Prostate gland (tissue), 2 donors: ENCODE data around the gene ATP6V1G2. TPM values are rescaled to one million over a fixed set of nuclear protein-coding genes. Genes with fewer than 3 reads are reported as not detected.

ENCODE experiments used
- DNase-seq: peaks from one replicate; pipeline ENCODE4 v3.0.0-alpha.2; 2019; ENCODE audit warnings: low spot score
- H3K27ac ChIP-seq, 2 donors: fragments of 200-600 bp; sonication (generic); 2 replicates each; pipeline ENCODE4 v1.5.1; 2017 to 2019
- H3K27me3 ChIP-seq: fragments of 200-600 bp; sonication (generic); replicated peaks from 2 replicates; pipeline ENCODE4 v1.5.1; 2019; ENCODE audit not compliant: insufficient read depth
- H3K36me3 ChIP-seq, 2 donors: fragments of 200-600 bp; sonication (generic); 1 replicate in 1 of 2; 2 replicates in 1 of 2; pipeline versions ENCODE4 v1.5.1 to v1.8.1; 2017 to 2019
- H3K4me1 ChIP-seq: fragments of 200-600 bp; sonication (generic); replicated peaks from 2 replicates; pipeline ENCODE4 v1.5.1; 2019
- H3K4me3 ChIP-seq, 2 donors: fragments of 200-600 bp; sonication (generic); 2 replicates each; pipeline ENCODE4 v1.5.1; 2017 to 2019
- H3K9me3 ChIP-seq: fragments of 200-600 bp; sonication (generic); 2 replicates; pipeline ENCODE4 v1.5.1; 2017
- POLR2A ChIP-seq: fragments of 450-650 bp; IDR thresholded peaks from one replicate; pipeline ENCODE4 v1.6.1; 2016; ENCODE audit warnings: antibody characterized with exemption, mild to moderate bottlenecking
- POLR2AphosphoS5 ChIP-seq: sonication (generic); formaldehyde crosslinking; IDR thresholded peaks from one replicate; pipeline ENCODE4 v1.6.1; 2017; ENCODE audit warnings: antibody characterized with exemption
- WGBS: methylation state at CpG from one replicate; pipeline ENCODE4 v1.1.5; 2018; 5-methylcytosine and 5-hydroxymethylcytosine counted together
- intact Hi-C: fragments of 100-400 bp; cut with DNase I; formaldehyde crosslinking; loops from one replicate; pipeline ENCODE4 v1.14.2; 2022
- total RNA-seq, 2 donors: library from RNA; depleted of rRNA; stranded (reverse); fragments of >200 nt; gene quantifications; one replicate each; pipeline ENCODE4 v1.1.0, GENCODE V29; 2016
- TF ChIP-seq, protein P1 (sequence below), 4 experiments: fragments of 200-600 bp in 2 of 4; fragments of 450-650 bp in 2 of 4; sonication (generic) in 2 of 4; IDR thresholded peaks; 1 replicate in 3 of 4; 2 replicates in 1 of 4; pipeline ENCODE4 v1.5.1; 2016 to 2019; ENCODE audit warnings: antibody characterized with exemption in 4 of 4, mild to moderate bottlenecking in 2 of 4, moderate library complexity in 2 of 4

Gene ATP6V1G2
- total RNA-seq, 2 donors from 2014 or later: 0.36 to 0.74 TPM

DNA sequence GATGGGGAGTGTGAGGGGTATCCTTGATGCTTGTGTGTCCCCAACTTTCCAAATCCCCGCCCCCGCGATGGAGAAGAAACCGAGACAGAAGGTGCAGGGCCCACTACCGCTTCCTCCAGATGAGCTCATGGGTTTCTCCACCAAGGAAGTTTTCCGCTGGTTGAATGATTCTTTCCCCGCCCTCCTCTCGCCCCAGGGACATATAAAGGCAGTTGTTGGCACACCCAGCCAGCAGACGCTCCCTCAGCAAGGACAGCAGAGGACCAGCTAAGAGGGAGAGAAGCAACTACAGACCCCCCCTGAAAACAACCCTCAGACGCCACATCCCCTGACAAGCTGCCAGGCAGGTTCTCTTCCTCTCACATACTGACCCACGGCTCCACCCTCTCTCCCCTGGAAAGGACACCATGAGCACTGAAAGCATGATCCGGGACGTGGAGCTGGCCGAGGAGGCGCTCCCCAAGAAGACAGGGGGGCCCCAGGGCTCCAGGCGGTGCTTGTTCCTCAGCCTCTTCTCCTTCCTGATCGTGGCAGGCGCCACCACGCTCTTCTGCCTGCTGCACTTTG lies 29.0 kb upstream of the ATP6V1G2 start, which contains the start of gene TNF:
TNF (plus strand) TSS at position 231 of the 567 bp plus-strand sequence; CDS start at position 408, 177 bp downstream.
- H3K27ac ChIP-seq: peak within 1 kb of the TSS in 1 of 2 donors; percentile 33
- DNase-seq: no peak
- H3K36me3 ChIP-seq: no peaks in the 10 kb centered on the region
- TF ChIP-seq POLR2A: no peak
- TF ChIP-seq POLR2AphosphoS5: no peak
- TF ChIP-seq, protein P1, sequence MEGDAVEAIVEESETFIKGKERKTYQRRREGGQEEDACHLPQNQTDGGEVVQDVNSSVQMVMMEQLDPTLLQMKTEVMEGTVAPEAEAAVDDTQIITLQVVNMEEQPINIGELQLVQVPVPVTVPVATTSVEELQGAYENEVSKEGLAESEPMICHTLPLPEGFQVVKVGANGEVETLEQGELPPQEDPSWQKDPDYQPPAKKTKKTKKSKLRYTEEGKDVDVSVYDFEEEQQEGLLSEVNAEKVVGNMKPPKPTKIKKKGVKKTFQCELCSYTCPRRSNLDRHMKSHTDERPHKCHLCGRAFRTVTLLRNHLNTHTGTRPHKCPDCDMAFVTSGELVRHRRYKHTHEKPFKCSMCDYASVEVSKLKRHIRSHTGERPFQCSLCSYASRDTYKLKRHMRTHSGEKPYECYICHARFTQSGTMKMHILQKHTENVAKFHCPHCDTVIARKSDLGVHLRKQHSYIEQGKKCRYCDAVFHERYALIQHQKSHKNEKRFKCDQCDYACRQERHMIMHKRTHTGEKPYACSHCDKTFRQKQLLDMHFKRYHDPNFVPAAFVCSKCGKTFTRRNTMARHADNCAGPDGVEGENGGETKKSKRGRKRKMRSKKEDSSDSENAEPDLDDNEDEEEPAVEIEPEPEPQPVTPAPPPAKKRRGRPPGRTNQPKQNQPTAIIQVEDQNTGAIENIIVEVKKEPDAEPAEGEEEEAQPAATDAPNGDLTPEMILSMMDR (IDR thresholded peaks at IDR 0.05): no peak
- no peaks in the 10 kb centered on the region for H3K9me3 ChIP-seq
- WGBS: 39% methylated on average over 19 of the region's 19 CpGs
- no peaks in the 10 kb centered on the region for H3K27me3 ChIP-seq
- intact Hi-C loops: no loop called here
- no peaks in the 10 kb centered on the region for H3K4me1 ChIP-seq
- H3K4me3 ChIP-seq: peak within 1 kb of the TSS; percentile 4 to 8

DNA sequence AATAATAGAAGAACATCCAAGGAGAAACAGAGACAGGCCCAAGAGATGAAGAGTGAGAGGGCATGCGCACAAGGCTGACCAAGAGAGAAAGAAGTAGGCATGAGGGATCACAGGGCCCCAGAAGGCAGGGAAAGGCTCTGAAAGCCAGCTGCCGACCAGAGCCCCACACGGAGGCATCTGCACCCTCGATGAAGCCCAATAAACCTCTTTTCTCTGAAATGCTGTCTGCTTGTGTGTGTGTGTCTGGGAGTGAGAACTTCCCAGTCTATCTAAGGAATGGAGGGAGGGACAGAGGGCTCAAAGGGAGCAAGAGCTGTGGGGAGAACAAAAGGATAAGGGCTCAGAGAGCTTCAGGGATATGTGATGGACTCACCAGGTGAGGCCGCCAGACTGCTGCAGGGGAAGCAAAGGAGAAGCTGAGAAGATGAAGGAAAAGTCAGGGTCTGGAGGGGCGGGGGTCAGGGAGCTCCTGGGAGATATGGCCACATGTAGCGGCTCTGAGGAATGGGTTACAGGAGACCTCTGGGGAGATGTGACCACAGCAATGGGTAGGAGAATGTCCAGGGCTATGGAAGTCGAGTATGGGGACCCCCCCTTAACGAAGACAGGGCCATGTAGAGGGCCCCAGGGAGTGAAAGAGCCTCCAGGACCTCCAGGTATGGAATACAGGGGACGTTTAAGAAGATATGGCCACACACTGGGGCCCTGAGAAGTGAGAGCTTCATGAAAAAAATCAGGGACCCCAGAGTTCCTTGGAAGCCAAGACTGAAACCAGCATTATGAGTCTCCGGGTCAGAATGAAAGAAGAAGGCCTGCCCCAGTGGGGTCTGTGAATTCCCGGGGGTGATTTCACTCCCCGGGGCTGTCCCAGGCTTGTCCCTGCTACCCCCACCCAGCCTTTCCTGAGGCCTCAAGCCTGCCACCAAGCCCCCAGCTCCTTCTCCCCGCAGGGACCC lies 28.0 kb upstream of the ATP6V1G2 start:
- intact Hi-C loops: no loop called here
- H3K4me3 ChIP-seq: no peak overlapping the region
- H3K4me1 ChIP-seq: no peaks in the 10 kb centered on the region
- WGBS: 80% methylated on average over 14 of the region's 14 CpGs
- H3K36me3 ChIP-seq: no peaks in the 10 kb centered on the region
- no peaks in the 10 kb centered on the region for H3K9me3 ChIP-seq
- DNase-seq: no peak
- no peaks in the 10 kb centered on the region for H3K27me3 ChIP-seq
- no peak overlapping the region for H3K27ac ChIP-seq
- TF ChIP-seq POLR2A (no peak), POLR2AphosphoS5 (no peak)
- TF ChIP-seq, protein P1 (IDR thresholded peaks at IDR 0.05): no peak

DNA sequence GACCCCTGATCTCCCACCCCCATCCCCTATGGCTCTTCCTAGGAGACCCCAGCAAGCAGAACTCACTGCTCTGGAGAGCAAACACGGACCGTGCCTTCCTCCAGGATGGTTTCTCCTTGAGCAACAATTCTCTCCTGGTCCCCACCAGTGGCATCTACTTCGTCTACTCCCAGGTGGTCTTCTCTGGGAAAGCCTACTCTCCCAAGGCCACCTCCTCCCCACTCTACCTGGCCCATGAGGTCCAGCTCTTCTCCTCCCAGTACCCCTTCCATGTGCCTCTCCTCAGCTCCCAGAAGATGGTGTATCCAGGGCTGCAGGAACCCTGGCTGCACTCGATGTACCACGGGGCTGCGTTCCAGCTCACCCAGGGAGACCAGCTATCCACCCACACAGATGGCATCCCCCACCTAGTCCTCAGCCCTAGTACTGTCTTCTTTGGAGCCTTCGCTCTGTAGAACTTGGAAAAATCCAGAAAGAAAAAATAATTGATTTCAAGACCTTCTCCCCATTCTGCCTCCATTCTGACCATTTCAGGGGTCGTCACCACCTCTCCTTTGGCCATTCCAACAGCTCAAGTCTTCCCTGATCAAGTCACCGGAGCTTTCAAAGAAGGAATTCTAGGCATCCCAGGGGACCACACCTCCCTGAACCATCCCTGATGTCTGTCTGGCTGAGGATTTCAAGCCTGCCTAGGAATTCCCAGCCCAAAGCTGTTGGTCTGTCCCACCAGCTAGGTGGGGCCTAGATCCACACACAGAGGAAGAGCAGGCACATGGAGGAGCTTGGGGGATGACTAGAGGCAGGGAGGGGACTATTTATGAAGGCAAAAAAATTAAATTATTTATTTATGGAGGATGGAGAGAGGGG lies 27.1 kb upstream of the ATP6V1G2 start:
- no peak for DNase-seq
- no peak overlapping the region for H3K27ac ChIP-seq

DNA sequence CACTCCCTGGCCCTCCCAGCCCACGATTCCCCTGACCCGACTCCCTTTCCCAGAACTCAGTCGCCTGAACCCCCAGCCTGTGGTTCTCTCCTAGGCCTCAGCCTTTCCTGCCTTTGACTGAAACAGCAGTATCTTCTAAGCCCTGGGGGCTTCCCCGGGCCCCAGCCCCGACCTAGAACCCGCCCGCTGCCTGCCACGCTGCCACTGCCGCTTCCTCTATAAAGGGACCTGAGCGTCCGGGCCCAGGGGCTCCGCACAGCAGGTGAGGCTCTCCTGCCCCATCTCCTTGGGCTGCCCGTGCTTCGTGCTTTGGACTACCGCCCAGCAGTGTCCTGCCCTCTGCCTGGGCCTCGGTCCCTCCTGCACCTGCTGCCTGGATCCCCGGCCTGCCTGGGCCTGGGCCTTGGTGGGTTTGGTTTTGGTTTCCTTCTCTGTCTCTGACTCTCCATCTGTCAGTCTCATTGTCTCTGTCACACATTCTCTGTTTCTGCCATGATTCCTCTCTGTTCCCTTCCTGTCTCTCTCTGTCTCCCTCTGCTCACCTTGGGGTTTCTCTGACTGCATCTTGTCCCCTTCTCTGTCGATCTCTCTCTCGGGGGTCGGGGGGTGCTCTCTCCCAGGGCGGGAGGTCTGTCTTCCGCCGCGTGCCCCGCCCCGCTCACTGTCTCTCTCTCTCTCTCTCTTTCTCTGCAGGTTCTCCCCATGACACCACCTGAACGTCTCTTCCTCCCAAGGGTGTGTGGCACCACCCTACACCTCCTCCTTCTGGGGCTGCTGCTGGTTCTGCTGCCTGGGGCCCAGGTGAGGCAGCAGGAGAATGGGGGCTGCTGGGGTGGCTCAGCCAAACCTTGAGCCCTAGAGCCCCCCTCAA lies 25.9 kb upstream of the ATP6V1G2 start, which contains the start of gene LTA:
LTA (plus strand) TSS at position 249 of the 871 bp plus-strand sequence; CDS start at position 703, 454 bp downstream.
- Histone ChIP-seq H3K9me3 (no peaks in the 10 kb centered on the region), H3K4me3 (no peak within 1 kb of the TSS), H3K27me3 (no peaks in the 10 kb centered on the region), H3K4me1 (no peaks in the 10 kb centered on the region), H3K27ac (no peak within 1 kb of the TSS), H3K36me3 (no peaks in the 10 kb centered on the region)
- TF ChIP-seq, protein P1 (IDR thresholded peaks at IDR 0.05): no peak
- TF ChIP-seq POLR2AphosphoS5 (no peak), POLR2A (no peak)
- no peak for DNase-seq
- 84% methylated on average over 27 of the region's 27 CpGs for WGBS
- intact Hi-C loops: no loop called here

More for the DNA sequence above, 27.1 kb upstream of the ATP6V1G2 start:
- Histone ChIP-seq H3K4me3 (no peak overlapping the region), H3K4me1 (no peaks in the 10 kb centered on the region), H3K36me3 (no peaks in the 10 kb centered on the region), H3K9me3 (no peaks in the 10 kb centered on the region), H3K27me3 (no peaks in the 10 kb centered on the region)
- no peak for TF ChIP-seq POLR2AphosphoS5
- TF ChIP-seq, protein P1 (IDR thresholded peaks at IDR 0.05): no peak
- TF ChIP-seq POLR2A: no peak
- 88% methylated on average over 9 of the region's 9 CpGs for WGBS
- intact Hi-C loops: no loop called here
